Measurements from ENCODE around the gene RNF223.
"Not testable (repeated sequence)": the region's sequence is repeated elsewhere in the genome, so short reads cannot be mapped to it uniquely, and the experiment has no call there.

DNA sequence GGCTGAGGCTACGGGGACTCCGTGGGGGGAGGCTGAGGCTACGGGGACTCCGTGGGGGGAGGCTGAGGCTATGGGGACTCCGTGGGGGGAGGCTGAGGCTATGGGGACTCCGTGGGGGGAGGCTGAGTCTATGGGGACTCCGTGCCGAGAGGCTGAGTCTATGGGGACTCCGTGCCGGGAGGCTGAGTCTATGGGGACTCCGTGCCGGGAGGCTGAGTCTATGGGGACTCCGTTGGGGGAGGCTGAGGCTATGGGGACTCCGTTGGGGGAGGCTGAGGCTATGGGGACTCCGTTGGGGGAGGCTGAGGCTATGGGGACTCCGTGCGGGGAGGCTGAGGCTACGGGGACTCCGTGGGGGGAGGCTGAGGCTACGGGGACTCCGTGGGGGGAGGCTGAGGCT lies 3.3 kb upstream of the RNF223 start:
- not testable (repeated sequence) for TF ChIP-seq EZH2 (IDR thresholded peaks at IDR 0.05; ENCODE audit: low read length)
- TF ChIP-seq, protein P1, sequence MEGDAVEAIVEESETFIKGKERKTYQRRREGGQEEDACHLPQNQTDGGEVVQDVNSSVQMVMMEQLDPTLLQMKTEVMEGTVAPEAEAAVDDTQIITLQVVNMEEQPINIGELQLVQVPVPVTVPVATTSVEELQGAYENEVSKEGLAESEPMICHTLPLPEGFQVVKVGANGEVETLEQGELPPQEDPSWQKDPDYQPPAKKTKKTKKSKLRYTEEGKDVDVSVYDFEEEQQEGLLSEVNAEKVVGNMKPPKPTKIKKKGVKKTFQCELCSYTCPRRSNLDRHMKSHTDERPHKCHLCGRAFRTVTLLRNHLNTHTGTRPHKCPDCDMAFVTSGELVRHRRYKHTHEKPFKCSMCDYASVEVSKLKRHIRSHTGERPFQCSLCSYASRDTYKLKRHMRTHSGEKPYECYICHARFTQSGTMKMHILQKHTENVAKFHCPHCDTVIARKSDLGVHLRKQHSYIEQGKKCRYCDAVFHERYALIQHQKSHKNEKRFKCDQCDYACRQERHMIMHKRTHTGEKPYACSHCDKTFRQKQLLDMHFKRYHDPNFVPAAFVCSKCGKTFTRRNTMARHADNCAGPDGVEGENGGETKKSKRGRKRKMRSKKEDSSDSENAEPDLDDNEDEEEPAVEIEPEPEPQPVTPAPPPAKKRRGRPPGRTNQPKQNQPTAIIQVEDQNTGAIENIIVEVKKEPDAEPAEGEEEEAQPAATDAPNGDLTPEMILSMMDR (optimal IDR thresholded peaks at IDR 0.05 in 1 of 3, IDR thresholded peaks at IDR 0.05 in 1 of 3, conservative IDR thresholded peaks at IDR 0.05 in 1 of 3; ENCODE audit: extremely low read depth in 1 of 3, insufficient read depth in 2 of 3, low read length in 3 of 3) = not testable (repeated sequence)
